ENCODE data around the gene CDC123. TPM values are rescaled to one million over a fixed set of nuclear protein-coding genes. Genes with fewer than 3 reads are reported as not detected.

Gene CDC123
- total RNA-seq, 1 experiment from 2014 or later = 74.2 TPM

DNA sequence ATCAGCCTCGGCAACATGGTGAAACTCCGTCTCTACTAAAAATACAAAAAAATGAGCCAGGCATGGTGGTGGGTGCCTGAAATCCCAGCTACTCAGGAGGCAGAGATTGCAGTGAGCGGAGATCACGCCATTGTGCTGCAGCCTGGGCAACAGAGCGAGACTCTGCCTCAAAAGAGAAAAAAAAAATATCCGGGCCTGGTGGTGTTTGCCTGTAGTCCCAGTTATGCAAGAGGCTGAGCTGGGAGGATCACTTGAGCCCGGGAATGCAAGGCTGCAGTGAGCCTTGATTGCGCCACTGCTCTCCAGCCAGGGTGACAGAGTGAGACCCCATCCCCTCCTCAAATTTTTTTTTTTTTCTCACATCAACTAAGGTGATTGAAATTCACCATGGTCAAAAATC, 42.8 kb downstream of the CDC123 start:
- intact Hi-C loops (cut with micrococcal nuclease) = no loop called here
- Histone ChIP-seq H3K9me3 (ENCODE audit: low read length) (no peaks in the 10 kb centered on the region), H3K9ac (ENCODE audit: low read length) (no peak overlapping the region), H2AFZ (ENCODE audit: low read length) (no peak overlapping the region), H3K9me2 (replicated peaks; ENCODE audit: low read length) (no peaks in the 10 kb centered on the region), H3F3A (ENCODE audit: low read length, unreplicated experiment) (no peaks in the 10 kb centered on the region), H3K4me1 (ENCODE audit: insufficient read depth, low read length) (no peaks in the 10 kb centered on the region), H3K4me2 (ENCODE audit: low read length) (no peak overlapping the region), H3K27ac (ENCODE audit: low read length) (no peak overlapping the region), H3K36me3 (ENCODE audit: low read depth, low read length) (peaks cover 8% of the 10 kb centered on the region; the same call in 1 of the 2 replicates), H4K20me1 (ENCODE audit: low read length) (no peaks in the 10 kb centered on the region), H3K27me3 (ENCODE audit: low read length) (no peaks in the 10 kb centered on the region), H3K4me3 (ENCODE audit: low read length) (no peak overlapping the region), H3K79me2 (ENCODE audit: low read length) (no peaks in the 10 kb centered on the region)
- no peak for ATAC-seq
- no peak for DNase-seq
- TF ChIP-seq EZH2phosphoT487 (IDR thresholded peaks at IDR 0.05; ENCODE audit: borderline replicate concordance, low read length) (no peak), EZH2 (IDR thresholded peaks at IDR 0.05; ENCODE audit: low read length, unreplicated experiment) (no peak)
- TF ChIP-seq, protein P1, sequence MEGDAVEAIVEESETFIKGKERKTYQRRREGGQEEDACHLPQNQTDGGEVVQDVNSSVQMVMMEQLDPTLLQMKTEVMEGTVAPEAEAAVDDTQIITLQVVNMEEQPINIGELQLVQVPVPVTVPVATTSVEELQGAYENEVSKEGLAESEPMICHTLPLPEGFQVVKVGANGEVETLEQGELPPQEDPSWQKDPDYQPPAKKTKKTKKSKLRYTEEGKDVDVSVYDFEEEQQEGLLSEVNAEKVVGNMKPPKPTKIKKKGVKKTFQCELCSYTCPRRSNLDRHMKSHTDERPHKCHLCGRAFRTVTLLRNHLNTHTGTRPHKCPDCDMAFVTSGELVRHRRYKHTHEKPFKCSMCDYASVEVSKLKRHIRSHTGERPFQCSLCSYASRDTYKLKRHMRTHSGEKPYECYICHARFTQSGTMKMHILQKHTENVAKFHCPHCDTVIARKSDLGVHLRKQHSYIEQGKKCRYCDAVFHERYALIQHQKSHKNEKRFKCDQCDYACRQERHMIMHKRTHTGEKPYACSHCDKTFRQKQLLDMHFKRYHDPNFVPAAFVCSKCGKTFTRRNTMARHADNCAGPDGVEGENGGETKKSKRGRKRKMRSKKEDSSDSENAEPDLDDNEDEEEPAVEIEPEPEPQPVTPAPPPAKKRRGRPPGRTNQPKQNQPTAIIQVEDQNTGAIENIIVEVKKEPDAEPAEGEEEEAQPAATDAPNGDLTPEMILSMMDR (conservative IDR thresholded peaks at IDR 0.05; ENCODE audit: low read depth, low read length) = no peak
- BruUV-seq (replicated peaks) = no TSS peak
- ChIA-PET POLR2A (ENCODE audit: unreplicated experiment) (no interaction called here), CTCF (no interaction called here)

DNA sequence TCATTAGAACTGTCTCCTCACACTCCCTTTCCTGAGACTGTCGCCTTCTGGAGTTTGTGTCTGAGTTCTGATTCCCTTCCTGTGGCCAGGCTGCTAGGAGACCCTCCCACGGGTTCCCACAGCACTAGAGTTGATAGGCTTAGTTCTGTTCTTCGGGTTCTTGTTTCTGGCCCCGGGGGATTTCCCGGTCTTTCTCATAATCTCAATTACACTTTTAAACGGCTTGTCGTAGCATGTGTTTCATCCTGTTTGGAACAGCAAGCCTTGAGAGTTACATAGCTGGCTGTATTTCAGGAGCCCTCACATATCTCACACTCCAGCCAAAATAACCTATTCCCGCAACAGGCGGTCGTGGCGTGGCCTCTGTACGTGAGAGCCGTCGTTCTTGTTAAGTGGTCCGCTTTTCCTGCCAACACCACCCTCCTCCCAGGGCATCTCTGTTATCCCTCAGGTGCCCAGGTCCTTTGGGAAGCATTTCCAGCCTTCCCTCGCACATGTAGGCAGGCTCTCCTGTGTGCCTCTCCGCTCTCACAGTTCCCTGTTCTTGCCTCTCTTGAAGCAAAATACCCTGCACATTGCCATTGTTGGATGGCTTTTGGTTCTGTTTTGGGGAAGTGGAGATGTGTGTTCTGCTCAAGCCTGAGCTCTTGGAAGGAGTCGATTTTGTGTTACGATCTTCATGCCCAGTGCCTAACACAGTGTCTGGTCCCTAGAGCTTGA, 46.0 kb downstream of the CDC123 start:
- H3K9me3 ChIP-seq (ENCODE audit: low read length) = no peaks in the 10 kb centered on the region
- H3K27ac ChIP-seq (ENCODE audit: low read length) = no peak overlapping the region
- H3K9me2 ChIP-seq (replicated peaks; ENCODE audit: low read length) = no peaks in the 10 kb centered on the region
- H3K4me2 ChIP-seq (ENCODE audit: low read length) = no peak overlapping the region
- H2AFZ ChIP-seq (ENCODE audit: low read length) = no peak overlapping the region
- DNase-seq = no peak
- no peaks in the 10 kb centered on the region for H3K36me3 ChIP-seq (ENCODE audit: low read depth, low read length)
- intact Hi-C loops (cut with micrococcal nuclease) = no loop called here
- no peak for TF ChIP-seq EZH2 (IDR thresholded peaks at IDR 0.05; ENCODE audit: low read length, unreplicated experiment)
- TF ChIP-seq, protein P1 (conservative IDR thresholded peaks at IDR 0.05; ENCODE audit: low read depth, low read length) = no peak
- no peak for TF ChIP-seq EZH2phosphoT487 (IDR thresholded peaks at IDR 0.05; ENCODE audit: borderline replicate concordance, low read length)
- H3K4me1 ChIP-seq (ENCODE audit: insufficient read depth, low read length) = no peaks in the 10 kb centered on the region
- H4K20me1 ChIP-seq (ENCODE audit: low read length) = no peaks in the 10 kb centered on the region
- CTCF ChIA-PET = interaction anchor here (0.6 kb wide), 1 partner anchor 608 kb away, joined by 3 read pairs; no protein-coding TSS in a partner anchor
- BruUV-seq (replicated peaks) = no TSS peak
- no peaks in the 10 kb centered on the region for H3K27me3 ChIP-seq (ENCODE audit: low read length)
- H3K4me3 ChIP-seq (ENCODE audit: low read length) = no peak overlapping the region
- H3F3A ChIP-seq (ENCODE audit: low read length, unreplicated experiment) = no peaks in the 10 kb centered on the region
- ATAC-seq = no peak
- no peaks in the 10 kb centered on the region for H3K79me2 ChIP-seq (ENCODE audit: low read length)
- POLR2A ChIA-PET (ENCODE audit: unreplicated experiment) = no interaction called here
- no peak overlapping the region for H3K9ac ChIP-seq (ENCODE audit: low read length)

DNA sequence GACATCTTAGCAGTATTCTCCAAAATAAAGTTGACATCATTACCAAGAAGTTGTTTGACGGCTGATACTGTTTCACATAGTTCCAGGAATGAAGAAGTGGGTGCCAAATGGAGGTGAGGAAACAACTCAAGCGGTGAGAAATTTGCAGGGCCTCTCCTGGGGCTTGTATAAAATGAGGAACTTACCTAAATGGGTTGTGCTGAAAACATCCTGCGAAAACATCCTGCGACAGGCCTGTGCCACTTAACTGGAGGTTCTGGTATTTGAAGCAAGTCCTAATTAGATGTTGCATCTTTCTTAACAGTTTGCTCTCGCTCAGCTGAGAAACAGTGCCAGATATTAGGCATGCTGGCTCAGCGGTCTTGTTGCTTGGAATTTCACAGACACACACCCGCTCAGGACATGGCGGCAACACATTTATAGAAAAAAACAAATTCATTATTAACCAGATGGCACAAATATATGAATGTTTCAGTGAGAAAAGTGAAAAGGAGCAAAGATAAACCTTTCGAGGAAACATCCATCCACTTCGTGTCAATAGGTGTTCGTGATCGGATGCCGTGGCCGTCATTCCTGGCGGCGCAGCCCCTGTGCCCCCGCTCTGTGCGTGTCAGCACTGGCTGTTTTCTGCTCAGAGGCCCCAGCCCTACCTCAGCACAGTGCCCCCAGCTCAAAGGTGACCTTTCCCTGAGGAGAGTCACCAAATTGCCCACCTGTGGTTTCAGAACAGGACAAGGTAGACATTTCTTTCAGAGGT, 48.1 kb downstream of the CDC123 start:
- Histone ChIP-seq H3K4me3 (ENCODE audit: low read length) (no peak overlapping the region), H2AFZ (ENCODE audit: low read length) (no peak overlapping the region), H4K20me1 (ENCODE audit: low read length) (no peaks in the 10 kb centered on the region), H3K9me3 (ENCODE audit: low read length) (no peaks in the 10 kb centered on the region), H3K9me2 (replicated peaks; ENCODE audit: low read length) (no peaks in the 10 kb centered on the region), H3K27ac (ENCODE audit: low read length) (no peak overlapping the region), H3K4me1 (ENCODE audit: insufficient read depth, low read length) (no peaks in the 10 kb centered on the region), H3K4me2 (ENCODE audit: low read length) (no peak overlapping the region), H3K36me3 (ENCODE audit: low read depth, low read length) (no peaks in the 10 kb centered on the region), H3K79me2 (ENCODE audit: low read length) (no peaks in the 10 kb centered on the region), H3K27me3 (ENCODE audit: low read length) (no peaks in the 10 kb centered on the region), H3F3A (ENCODE audit: low read length, unreplicated experiment) (no peaks in the 10 kb centered on the region), H3K9ac (ENCODE audit: low read length) (no peak overlapping the region)
- no peak for DNase-seq
- POLR2A ChIA-PET (ENCODE audit: unreplicated experiment) = no interaction called here
- CTCF ChIA-PET = no interaction called here
- intact Hi-C loops (cut with micrococcal nuclease) = no loop called here
- BruUV-seq (replicated peaks) = no TSS peak
- ATAC-seq = no peak
- TF ChIP-seq EZH2phosphoT487 (IDR thresholded peaks at IDR 0.05; ENCODE audit: borderline replicate concordance, low read length) = no peak
- no peak for TF ChIP-seq EZH2 (IDR thresholded peaks at IDR 0.05; ENCODE audit: low read length, unreplicated experiment)
- TF ChIP-seq, protein P1 (conservative IDR thresholded peaks at IDR 0.05; ENCODE audit: low read depth, low read length) = no peak
